HCT116 (cell line): ENCODE data around the gene NR2F1-AS1.

Source experiments
- CTCF ChIP-seq, 3 experiments: fragments of 200-600 bp in 1 of 3; sonication (generic) in 1 of 3; IDR thresholded peaks in 2 of 3; conservative IDR thresholded peaks in 1 of 3; 2 replicates each; pipeline ENCODE4 v1.5.1; 2012 to 2017; ENCODE audit warnings: low read depth in 2 of 3, low read length in 2 of 3, antibody characterized with exemption in 1 of 3, borderline replicate concordance in 1 of 3, control low read depth in 1 of 3, mild to moderate bottlenecking in 1 of 3, mixed read lengths in 1 of 3, mixed run types in 1 of 3, moderate library complexity in 1 of 3; ENCODE audit not compliant: insufficient read depth in 1 of 3
- POLR2A ChIP-seq: IDR thresholded peaks from 2 replicates; pipeline ENCODE4 v1.7.0; 2011; ENCODE audit warnings: borderline replicate concordance; ENCODE audit not compliant: insufficient read depth, insufficient read length; ENCODE audit errors: extremely low read depth
- ZNF274 ChIP-seq: fragments of 200-500 bp; sonication (Bioruptor generic); IDR thresholded peaks from 2 replicates; pipeline ENCODE4 v1.6.1; 2014; ENCODE audit warnings: mild to moderate bottlenecking, low read depth, low read length, inconsistent platforms

- no peak for TF ChIP-seq CTCF (IDR thresholded peaks at IDR 0.05 in 2 of 3, conservative IDR thresholded peaks at IDR 0.05 in 1 of 3; ENCODE audit: borderline replicate concordance in 1 of 3, insufficient read depth in 1 of 3, low read depth in 2 of 3, low read length in 2 of 3)
- no peak for TF ChIP-seq POLR2A
- no peak for TF ChIP-seq ZNF274
These were observed 27.8 kb upstream of the NR2F1-AS1 start for GRCh38 chr5:93608855-93609254.
